DMS53 treated with DMSO at 0.1 percent for 48 hours (cell line): ENCODE measurements around the gene SUSD2.
"Not testable (repeated sequence)": the region's sequence is repeated elsewhere in the genome, so short reads cannot be mapped to it uniquely, and the experiment has no call there.

Experiments used
- DNase-seq: peaks from one replicate; lab custom pipeline; 2025; ENCODE audit not compliant: unreplicated experiment; lab: John Stamatoyannopoulos, UW

The SUSD2 gene

GRCh38 chr22:24181088-24181995 is at the start of gene SUSD2:
Gene SUSD2, plus strand, starts transcription at chr22:24181487. Its CDS starts 33 bp downstream, at chr22:24181520.
- no peak for DNase-seq

- DNase-seq: no peak
These were observed 47.9 kb upstream of the SUSD2 start for GRCh38 chr22:24133187-24133965.

- no peak for DNase-seq
These were observed 47.0 kb upstream of the SUSD2 start for GRCh38 chr22:24134090-24134846.

GRCh38 chr22:24136533-24136932 is 44.8 kb upstream of the SUSD2 start:
- DNase-seq: not testable (repeated sequence)

- DNase-seq: no peak
These were observed 43.7 kb upstream of the SUSD2 start for GRCh38 chr22:24137595-24137994.

- no peak for DNase-seq
These were observed 42.5 kb upstream of the SUSD2 start for GRCh38 chr22:24138649-24139420.

GRCh38 chr22:24140357-24140756 is 40.9 kb upstream of the SUSD2 start:
- no peak for DNase-seq

- no peak for DNase-seq
These were observed 39.7 kb upstream of the SUSD2 start for GRCh38 chr22:24141586-24141985.

GRCh38 chr22:24142241-24142640 is 39.0 kb upstream of the SUSD2 start:
- DNase-seq: no peak

- DNase-seq: no peak
These were observed 38.5 kb upstream of the SUSD2 start for GRCh38 chr22:24142831-24143230.

GRCh38 chr22:24144056-24144777 is 37.1 kb upstream of the SUSD2 start:
- DNase-seq: no peak

GRCh38 chr22:24144778-24145085 is 36.6 kb upstream of the SUSD2 start:
- DNase-seq: no peak

- DNase-seq: no peak
These were observed 35.7 kb upstream of the SUSD2 start for GRCh38 chr22:24145446-24146193.

GRCh38 chr22:24146194-24146616 is 35.1 kb upstream of the SUSD2 start:
- DNase-seq: peak; percentile 42

GRCh38 chr22:24146791-24147353 is 34.4 kb upstream of the SUSD2 start:
- no peak for DNase-seq

- DNase-seq: no peak
These were observed 33.6 kb upstream of the SUSD2 start for GRCh38 chr22:24147666-24148065.

GRCh38 chr22:24148266-24149197 is 32.8 kb upstream of the SUSD2 start:
- DNase-seq: no peak

- DNase-seq: no peak
These were observed 32.1 kb upstream of the SUSD2 start for GRCh38 chr22:24149198-24149590.
